SIG-M5 treated with dmso at 0.1 percent for 504 hours (cell line): ENCODE results near the gene SPOCK1.
A peak's percentile ranks its signal among the peaks of the same experiment; 100 is the strongest.

Experiments used
- DNase-seq: peaks from one replicate; lab custom pipeline; 2025; ENCODE audit not compliant: unreplicated experiment; lab: John Stamatoyannopoulos, UW

SPOCK1 gene

DNA sequence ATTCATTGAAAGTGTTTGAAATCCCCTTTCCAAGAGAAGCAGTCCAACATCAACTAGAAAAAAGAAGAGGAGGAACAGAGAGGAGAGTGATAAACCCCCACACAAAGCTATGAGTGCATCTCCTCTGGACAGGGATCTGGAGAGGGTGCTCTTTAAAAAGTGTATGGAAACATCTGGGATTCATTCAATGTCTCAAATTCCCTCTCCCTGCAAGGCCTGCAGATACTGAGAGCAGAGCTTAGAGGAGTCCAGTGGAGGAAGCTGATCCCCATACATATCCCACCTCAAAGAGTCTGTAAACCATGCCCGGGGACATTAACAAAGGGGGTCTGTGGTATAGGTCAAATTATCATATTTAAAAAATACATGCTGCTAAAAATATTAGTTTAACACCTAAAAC is 2.2 kb downstream of the SPOCK1 start:
- no peak for DNase-seq

GRCh38 chr5:137492331-137492730 is 6.8 kb downstream of the SPOCK1 start:
- no peak for DNase-seq

GRCh38 chr5:137491121-137491520 is 8.0 kb downstream of the SPOCK1 start:
- DNase-seq = no peak

DNA sequence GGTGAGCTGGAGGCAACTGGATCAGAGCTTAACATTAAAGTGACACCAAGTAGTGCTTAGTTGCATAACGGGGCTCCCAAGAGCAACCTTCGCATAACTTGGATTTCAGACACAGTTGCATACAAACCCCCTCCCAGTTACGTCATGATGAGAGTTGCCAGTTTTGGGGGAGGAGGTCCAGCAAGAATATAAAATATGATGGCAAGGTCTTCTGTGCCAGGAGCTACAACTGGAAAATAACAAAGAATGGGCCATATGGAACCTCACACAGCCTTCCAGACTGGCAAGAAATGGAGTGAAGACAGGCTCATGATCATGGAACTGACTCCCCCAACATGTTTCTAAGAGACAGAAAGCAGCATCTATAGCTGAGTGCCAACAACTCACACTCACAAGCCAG is 8.5 kb downstream of the SPOCK1 start:
- DNase-seq = no peak

- DNase-seq = no peak
Observed at GRCh38 chr5:137488974-137489373, 10.2 kb downstream of the SPOCK1 start.

DNA sequence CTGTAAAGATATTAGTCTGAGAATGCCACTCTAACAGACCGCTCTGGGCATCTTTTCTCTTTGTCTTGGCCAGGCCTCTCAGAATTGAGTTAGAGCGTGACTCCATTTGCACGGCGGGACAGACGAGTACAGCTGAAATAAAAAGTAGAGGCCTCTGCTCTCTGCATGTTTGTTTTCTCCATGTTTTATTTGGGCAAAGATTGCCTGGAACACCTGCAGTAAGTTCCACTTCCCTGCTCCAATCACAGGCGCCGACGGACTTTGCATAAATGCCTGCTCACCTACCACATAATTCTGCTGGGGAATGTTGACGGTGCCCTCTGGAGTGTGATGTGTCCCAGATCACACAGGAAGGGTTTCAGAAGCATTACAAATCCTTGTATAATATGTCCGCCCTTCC is 10.6 kb downstream of the SPOCK1 start:
- no peak for DNase-seq

DNA sequence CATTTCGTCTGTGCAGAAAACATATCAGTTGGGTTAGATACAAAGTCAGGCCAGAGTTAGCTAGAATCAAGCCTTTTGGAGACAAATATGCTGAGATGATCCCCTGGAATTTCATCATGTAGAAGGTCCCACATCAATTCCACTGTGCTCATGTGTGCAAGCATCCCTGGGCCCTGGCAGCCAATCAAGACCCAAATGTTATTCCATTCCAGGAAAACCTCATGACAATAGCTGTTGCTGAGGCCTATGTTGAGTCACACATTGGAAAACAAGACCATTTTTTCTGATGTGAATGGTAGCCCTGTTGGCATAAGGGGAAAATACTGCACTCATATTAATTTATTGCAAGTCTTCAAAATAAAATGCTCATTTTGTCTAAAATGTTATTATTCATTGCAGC is 11.5 kb downstream of the SPOCK1 start:
- no peak for DNase-seq

DNA sequence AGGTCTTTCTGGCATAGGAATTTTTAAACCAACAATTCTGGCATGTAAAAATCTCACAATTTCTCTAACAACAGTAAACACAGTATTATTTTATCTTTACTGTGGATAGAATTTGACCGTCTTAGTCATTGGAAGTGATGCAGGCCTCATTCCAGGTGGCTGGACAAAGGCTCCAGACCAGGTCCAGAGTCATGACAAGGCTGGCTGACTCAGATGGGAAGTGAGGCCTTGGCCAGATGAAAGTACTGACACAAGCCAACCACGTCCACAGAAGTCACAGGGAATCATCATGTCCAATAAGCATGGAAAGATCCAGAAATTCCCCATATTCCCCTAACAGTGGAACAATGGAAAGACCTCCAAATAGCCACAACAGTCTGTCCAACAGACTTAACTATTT is 12.4 kb downstream of the SPOCK1 start:
- DNase-seq = no peak

GRCh38 chr5:137481596-137481995 is 17.5 kb downstream of the SPOCK1 start:
- DNase-seq = no peak

- no peak for DNase-seq
Observed at GRCh38 chr5:137478043-137478442, 21.1 kb downstream of the SPOCK1 start.

DNA sequence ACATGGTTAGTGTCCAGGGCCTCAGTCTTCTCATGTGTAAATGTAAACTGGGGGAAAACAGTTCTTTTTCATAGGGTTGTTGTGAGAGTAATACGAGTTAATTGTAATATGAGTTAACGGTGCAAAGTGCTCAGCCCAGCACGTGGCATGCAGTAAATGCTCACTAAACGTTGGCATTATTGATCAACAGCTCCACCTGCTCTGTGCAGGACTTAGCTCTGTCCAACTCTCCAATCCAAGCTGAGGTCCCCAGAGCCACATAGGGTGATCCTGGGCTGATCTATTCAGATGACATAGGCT is 28.3 kb downstream of the SPOCK1 start:
- no peak for DNase-seq

GRCh38 chr5:137470111-137470920 is 28.8 kb downstream of the SPOCK1 start:
- DNase-seq = no peak

- DNase-seq = no peak
Observed at GRCh38 chr5:137466889-137467288, 32.2 kb downstream of the SPOCK1 start.

- no peak for DNase-seq
Observed at GRCh38 chr5:137465930-137466329, 33.2 kb downstream of the SPOCK1 start.

DNA sequence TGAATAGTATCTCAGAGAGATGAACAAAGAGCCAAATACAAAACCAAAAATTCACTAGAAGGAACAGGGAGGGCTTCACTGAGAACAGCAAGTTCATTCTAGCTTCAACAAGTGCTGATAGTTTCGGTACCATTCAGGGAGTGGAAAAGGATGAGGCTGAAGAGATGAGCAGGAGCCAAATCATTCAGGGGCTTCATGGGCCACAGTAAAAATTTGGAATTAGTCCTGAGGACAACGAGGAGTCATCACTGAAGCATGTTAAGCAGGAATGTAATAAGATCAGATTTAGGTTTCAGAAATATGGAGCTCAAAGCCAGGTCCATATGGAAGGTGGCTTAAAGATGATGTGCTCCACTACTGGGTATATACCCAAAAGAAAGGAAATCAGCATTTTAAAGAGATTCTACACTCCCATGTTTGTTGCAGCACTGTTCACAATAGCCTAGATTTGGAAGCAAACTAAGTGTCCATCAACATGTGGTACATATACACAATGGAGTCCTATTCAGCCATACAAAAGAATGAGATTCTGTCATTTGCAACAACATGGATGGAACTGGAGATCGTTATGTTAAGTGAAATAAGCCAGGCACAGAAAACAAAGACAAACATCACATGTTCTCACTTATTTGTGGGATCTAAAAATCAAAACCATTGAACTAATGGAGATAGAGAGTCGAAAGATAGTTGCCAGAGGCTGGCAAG is 36.2 kb downstream of the SPOCK1 start:
- no peak for DNase-seq

DNA sequence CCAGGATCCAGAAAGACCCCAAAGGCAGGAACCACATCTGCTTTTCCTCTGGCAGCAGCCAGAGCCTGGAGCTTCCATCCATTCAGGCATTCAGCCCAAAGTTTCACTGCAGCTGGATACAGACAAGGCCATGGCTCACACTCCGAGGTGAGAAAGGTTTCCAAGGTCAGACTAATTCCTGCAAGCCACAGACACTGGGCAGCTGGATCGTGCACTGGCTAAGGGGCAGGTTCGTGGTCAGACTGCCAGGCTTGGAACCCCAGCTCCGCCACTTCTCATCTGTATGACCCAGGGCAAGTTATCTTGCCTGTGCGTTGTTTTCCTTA is 36.9 kb downstream of the SPOCK1 start:
- DNase-seq = no peak

- no peak for DNase-seq
Observed at GRCh38 chr5:137461391-137462264, 37.5 kb downstream of the SPOCK1 start.

- no peak for DNase-seq
Observed at GRCh38 chr5:137454671-137455070, 44.5 kb downstream of the SPOCK1 start.

GRCh38 chr5:137453483-137454080 is 45.5 kb downstream of the SPOCK1 start:
- DNase-seq = peak; percentile 19

GRCh38 chr5:137450759-137451158 is 48.4 kb downstream of the SPOCK1 start:
- no peak for DNase-seq

GRCh38 chr5:137448868-137449267 is 50.3 kb downstream of the SPOCK1 start:
- DNase-seq = no peak

GRCh38 chr5:137446615-137447014 is 52.5 kb downstream of the SPOCK1 start:
- no peak for DNase-seq
